Umbilical cord (tissue), 2 donors: ENCODE data around the gene CFAP157. TPM values are rescaled to one million over a fixed set of nuclear protein-coding genes. Genes with fewer than 3 reads are reported as not detected.
A peak's percentile ranks its signal among the peaks of the same experiment; 100 is the strongest.
"Not testable (repeated sequence)": the region's sequence is repeated elsewhere in the genome, so short reads cannot be mapped to it uniquely, and the experiment has no call there.

Source experiments
- DNase-seq: peaks from one replicate; pipeline ENCODE4 v3.0.0-alpha.2; 2015; ENCODE audit warnings: low spot score
- total RNA-seq: library from RNA; depleted of rRNA; stranded (reverse); fragments of >200 nt; gene quantifications from one replicate; pipeline ENCODE4 v1.2.3, GENCODE V29; 2014; ENCODE audit warnings: low replicate concordance; ENCODE audit not compliant: insufficient read depth

Gene CFAP157
- total RNA-seq, 1 donor from 2014 or later = 2.9 TPM

DNA sequence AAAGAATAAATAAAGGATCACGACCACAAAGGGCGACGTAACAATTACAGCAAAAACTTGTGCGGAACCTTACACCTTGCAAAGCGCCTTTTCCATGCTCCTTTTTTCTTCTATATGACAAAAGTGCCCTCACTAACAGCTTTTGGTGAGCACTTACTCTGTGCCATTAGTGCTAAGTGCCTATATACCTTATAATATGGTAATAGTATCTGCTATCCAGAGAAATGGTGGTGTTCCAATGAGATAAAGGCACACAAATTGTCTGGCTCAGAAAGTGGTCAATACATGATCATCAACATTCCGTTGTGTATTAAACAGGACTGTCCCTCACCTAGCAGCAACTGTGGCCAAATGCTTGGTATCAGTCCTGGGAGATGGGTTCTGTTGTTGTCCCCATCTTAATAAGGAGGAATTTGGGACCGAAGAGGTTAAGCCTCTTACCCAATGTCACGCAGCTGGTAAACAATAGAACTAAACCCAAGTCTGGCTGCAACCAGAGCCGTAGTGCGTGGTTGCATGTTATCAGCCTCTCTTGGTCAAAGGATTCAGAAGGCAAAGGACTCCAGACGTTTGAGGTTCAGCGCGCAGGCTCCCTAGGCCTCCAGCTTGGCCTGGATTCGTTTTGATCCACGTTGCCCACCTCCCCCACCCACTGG is 28.9 kb downstream of the CFAP157 start:
- no peak for DNase-seq

GRCh38 chr9:127738666-127739065 is 31.9 kb downstream of the CFAP157 start:
- no peak for DNase-seq

- DNase-seq = peak; percentile 44
Observed at GRCh38 chr9:127739614-127740330, 33.0 kb downstream of the CFAP157 start.

- peak; percentile 55 for DNase-seq
Observed at GRCh38 chr9:127741831-127742434, 35.1 kb downstream of the CFAP157 start.

- peak; percentile 66 for DNase-seq
Observed at GRCh38 chr9:127742435-127743088, 35.8 kb downstream of the CFAP157 start.

DNA sequence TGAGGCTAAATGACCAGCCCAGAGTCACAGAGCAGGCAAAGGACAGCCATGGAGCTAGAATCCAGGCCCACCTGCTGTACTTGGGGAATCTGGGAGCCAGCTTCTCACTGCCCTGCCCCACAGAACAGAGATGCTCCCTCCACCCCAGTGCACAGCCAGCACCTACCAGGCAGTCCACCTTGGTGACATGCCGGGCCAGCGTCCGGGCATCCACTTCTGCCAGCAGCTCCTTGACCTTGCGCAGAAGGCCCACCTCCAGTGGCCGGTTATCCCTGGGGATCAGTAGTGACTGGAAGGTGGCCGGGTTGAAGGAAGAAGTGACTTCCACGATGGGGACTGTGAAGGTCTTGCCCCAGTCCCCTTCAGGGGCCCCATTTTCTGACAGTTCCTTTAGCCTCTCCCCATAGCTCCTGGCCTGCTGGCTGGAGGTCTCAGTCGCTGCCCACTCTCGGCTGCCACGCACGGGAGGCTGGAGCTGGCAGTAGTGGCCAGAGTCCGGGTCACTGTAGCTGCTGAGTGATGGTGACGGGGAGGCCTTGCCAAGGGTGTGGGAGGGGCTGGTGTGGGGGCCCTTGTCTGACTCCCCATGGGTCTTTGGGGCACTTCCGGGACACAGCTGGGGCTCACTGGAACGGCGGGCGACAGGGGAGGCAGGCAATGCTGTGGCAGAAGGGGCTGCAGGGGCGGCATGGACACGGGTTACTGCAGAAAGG is 37.8 kb downstream of the CFAP157 start:
- DNase-seq = no peak

- DNase-seq = no peak
Observed at GRCh38 chr9:127746959-127747569, 40.3 kb downstream of the CFAP157 start.

GRCh38 chr9:127749090-127749787 is 42.5 kb downstream of the CFAP157 start:
- DNase-seq = no peak

- DNase-seq = no peak
Observed at GRCh38 chr9:127751269-127752054, 44.7 kb downstream of the CFAP157 start.

DNA sequence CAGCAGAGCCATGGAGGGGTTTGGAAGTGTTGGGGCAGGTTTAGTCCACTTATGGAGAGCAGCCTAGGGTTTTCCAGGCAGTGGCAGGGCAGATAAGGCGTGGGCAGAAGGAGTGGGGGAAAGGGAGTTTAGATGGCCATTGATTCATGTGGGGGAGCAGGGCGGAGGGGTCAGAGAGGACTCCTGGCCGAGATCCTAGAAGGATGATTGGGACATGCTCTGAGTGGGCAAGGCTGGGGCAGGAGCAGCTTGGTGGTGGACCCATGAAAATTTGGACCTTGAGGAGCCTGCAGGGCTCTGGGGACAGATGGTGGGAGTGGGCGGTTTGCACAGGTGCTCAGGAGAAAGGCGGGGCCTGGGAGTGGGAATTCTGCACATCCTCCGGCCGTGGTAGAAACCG is 46.4 kb downstream of the CFAP157 start:
- no peak for DNase-seq

GRCh38 chr9:127753622-127754021 is 46.8 kb downstream of the CFAP157 start:
- no peak for DNase-seq

- no peak for DNase-seq
Observed at GRCh38 chr9:127754099-127755060, 47.6 kb downstream of the CFAP157 start.

GRCh38 chr9:127755061-127756060 is 48.6 kb downstream of the CFAP157 start:
- DNase-seq = no peak

GRCh38 chr9:127756233-127756632 is 49.4 kb downstream of the CFAP157 start:
- no peak for DNase-seq

DNA sequence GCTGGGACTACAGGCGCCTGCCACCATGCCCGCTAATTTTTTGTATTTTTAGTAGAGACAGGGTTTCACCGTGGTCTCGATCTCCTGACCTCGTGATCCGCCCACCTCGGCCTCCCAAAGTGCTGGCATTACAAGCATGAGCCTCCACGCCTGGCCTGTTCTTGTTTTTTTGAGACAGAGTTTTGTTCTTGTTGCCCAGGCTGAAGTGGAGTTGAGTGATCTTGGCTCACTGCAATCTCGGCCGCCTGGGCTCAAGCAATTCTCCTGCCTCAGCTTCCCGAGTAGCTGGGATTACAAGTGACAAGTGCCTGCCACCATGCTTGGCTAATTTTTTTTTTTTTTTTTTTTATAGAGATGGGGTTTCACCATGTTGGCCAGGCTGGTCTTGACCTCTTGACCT is 50.0 kb downstream of the CFAP157 start:
- not testable (repeated sequence) for DNase-seq

DNA sequence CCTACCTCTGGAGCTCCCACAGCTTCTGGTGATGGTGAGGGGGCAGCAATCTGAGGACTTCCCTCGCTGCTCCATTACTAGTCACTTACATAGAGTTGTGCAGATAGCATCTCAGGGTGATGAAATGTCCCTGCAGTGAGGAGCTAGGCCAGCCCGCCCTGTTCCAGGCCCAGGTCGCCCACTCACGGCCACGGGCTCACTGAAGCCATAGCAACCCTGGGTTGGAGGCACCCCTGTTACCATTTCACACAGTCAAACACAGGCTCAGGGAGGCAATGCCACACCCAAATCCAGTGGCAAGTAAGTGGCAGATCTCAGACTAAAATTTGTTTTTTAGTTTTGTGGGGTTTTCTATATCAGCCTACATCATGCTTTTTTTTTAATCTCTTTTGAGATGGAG is 52.1 kb downstream of the CFAP157 start:
- no peak for DNase-seq

DNA sequence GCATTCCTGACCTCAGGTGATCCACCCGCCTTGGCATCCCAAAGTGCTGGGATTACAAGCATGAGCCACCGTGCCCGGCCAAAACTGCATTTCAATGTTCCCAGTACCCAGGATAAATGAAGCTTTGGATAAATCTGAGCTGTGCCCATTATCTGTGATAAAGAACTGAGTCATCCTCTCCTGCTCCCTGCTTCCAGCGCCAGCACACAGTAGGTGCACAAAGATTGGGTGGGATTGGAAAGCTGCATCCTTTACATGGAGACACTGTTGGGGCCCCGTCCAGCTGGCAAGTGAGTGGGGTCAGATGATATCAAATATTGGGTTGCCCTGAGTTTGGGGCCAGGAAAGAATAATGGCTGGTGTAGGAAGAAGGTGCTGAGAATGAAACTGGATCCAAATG is 54.3 kb downstream of the CFAP157 start:
- no peak for DNase-seq
